T-helper 1 cell (primary cell): ENCODE measurements around the gene GPRIN3.
"Not testable (repeated sequence)": the region's sequence is repeated elsewhere in the genome, so short reads cannot be mapped to it uniquely, and the experiment has no call there.

Experiments
- DNase-seq, 5 donors: peaks; one replicate each; pipeline ENCODE4 v3.0.0-alpha.2; 2012 to 2020

GPRIN3 gene

GRCh38 chr4:89213382-89213701 is 94.3 kb downstream of the GPRIN3 start:
- DNase-seq = no peak

GRCh38 chr4:89212666-89213381 is 94.8 kb downstream of the GPRIN3 start:
- DNase-seq = no peak

- DNase-seq = no peak
Measured at GRCh38 chr4:89204624-89205023, 103.0 kb downstream of the GPRIN3 start.

GRCh38 chr4:89203902-89204301 is 103.7 kb downstream of the GPRIN3 start:
- no peak for DNase-seq

GRCh38 chr4:89199394-89199793 is 108.2 kb downstream of the GPRIN3 start:
- not testable (repeated sequence) for DNase-seq

GRCh38 chr4:89197920-89198319 is 109.7 kb downstream of the GPRIN3 start:
- no peak for DNase-seq

GRCh38 chr4:89196745-89197144 is 110.9 kb downstream of the GPRIN3 start:
- no peak for DNase-seq

GRCh38 chr4:89196056-89196674 is 111.4 kb downstream of the GPRIN3 start:
- DNase-seq = no peak

- no peak for DNase-seq
Measured at GRCh38 chr4:89193843-89194242, 113.8 kb downstream of the GPRIN3 start.
